ENCODE data around the gene RAD51B. TPM values are rescaled to one million over a fixed set of nuclear protein-coding genes. Genes with fewer than 3 reads are reported as not detected.
A peak's percentile ranks its signal among the peaks of the same experiment; 100 is the strongest.

Gene RAD51B
- total RNA-seq, 1 donor from 2014 or later, result 17.0 TPM

GRCh38 chr14:68322940-68323620 lies 503.5 kb downstream of the RAD51B start:
- DNase-seq (ENCODE audit: low read depth), result no peak

- DNase-seq (ENCODE audit: low read depth), result no peak
These were observed 505.8 kb downstream of the RAD51B start for GRCh38 chr14:68325267-68325807.

GRCh38 chr14:68327231-68327630 lies 507.7 kb downstream of the RAD51B start:
- DNase-seq (ENCODE audit: low read depth), result no peak

- DNase-seq (ENCODE audit: low read depth), result no peak
These were observed 508.9 kb downstream of the RAD51B start for GRCh38 chr14:68328509-68328908.

GRCh38 chr14:68331426-68331825 lies 511.8 kb downstream of the RAD51B start:
- DNase-seq (ENCODE audit: low read depth), result no peak

GRCh38 chr14:68331991-68332390 lies 512.4 kb downstream of the RAD51B start:
- DNase-seq (ENCODE audit: low read depth), result no peak

- no peak for DNase-seq (ENCODE audit: low read depth)
These were observed 513.7 kb downstream of the RAD51B start for GRCh38 chr14:68333262-68333661.

GRCh38 chr14:68335312-68335711 lies 515.7 kb downstream of the RAD51B start:
- no peak for DNase-seq (ENCODE audit: low read depth)

GRCh38 chr14:68336165-68336564 lies 516.6 kb downstream of the RAD51B start:
- DNase-seq (ENCODE audit: low read depth), result no peak

- no peak for DNase-seq (ENCODE audit: low read depth)
These were observed 517.7 kb downstream of the RAD51B start for GRCh38 chr14:68337279-68337678.

- DNase-seq (ENCODE audit: low read depth), result no peak
These were observed 520.7 kb downstream of the RAD51B start for GRCh38 chr14:68340262-68340661.

- no peak for DNase-seq (ENCODE audit: low read depth)
These were observed 522.0 kb downstream of the RAD51B start for GRCh38 chr14:68341411-68342212.

GRCh38 chr14:68342216-68342763 lies 522.7 kb downstream of the RAD51B start:
- no peak for DNase-seq (ENCODE audit: low read depth)

- no peak for DNase-seq (ENCODE audit: low read depth)
These were observed 524.0 kb downstream of the RAD51B start for GRCh38 chr14:68343534-68344118.

GRCh38 chr14:68345738-68346137 lies 526.2 kb downstream of the RAD51B start:
- peak; percentile 13 for DNase-seq (ENCODE audit: low read depth)

GRCh38 chr14:68346556-68347343 lies 527.2 kb downstream of the RAD51B start:
- no peak for DNase-seq (ENCODE audit: low read depth)

GRCh38 chr14:68349900-68350629 lies 530.5 kb downstream of the RAD51B start:
- DNase-seq (ENCODE audit: low read depth), result no peak

GRCh38 chr14:68355415-68355814 lies 535.8 kb downstream of the RAD51B start:
- DNase-seq (ENCODE audit: low read depth), result no peak

- DNase-seq (ENCODE audit: low read depth), result no peak
These were observed 538.2 kb downstream of the RAD51B start for GRCh38 chr14:68357777-68358176.

- DNase-seq (ENCODE audit: low read depth), result no peak
These were observed 538.9 kb downstream of the RAD51B start for GRCh38 chr14:68358500-68358899.
